GM12892 (cell line): Measurements from ENCODE around the gene RBMS1.

ENCODE experiments used
- POLR2A ChIP-seq: IDR thresholded peaks from 2 replicates; pipeline ENCODE4 v1.6.1; 2011; ENCODE audit warnings: low read depth, low read length, control low read depth
- POLR2AphosphoS5 ChIP-seq: IDR thresholded peaks from 2 replicates; pipeline ENCODE4 v1.6.1; 2011; ENCODE audit warnings: low read depth, low read length, control low read depth

GRCh38 chr2:160401895-160402294 is 91.7 kb downstream of the RBMS1 start:
- TF ChIP-seq POLR2A (no peak), POLR2AphosphoS5 (no peak)
